Measurements from ENCODE around the gene CES1.
"Not testable (repeated sequence)": the region's sequence is repeated elsewhere in the genome, so short reads cannot be mapped to it uniquely, and the experiment has no call there.

The CES1 gene

DNA sequence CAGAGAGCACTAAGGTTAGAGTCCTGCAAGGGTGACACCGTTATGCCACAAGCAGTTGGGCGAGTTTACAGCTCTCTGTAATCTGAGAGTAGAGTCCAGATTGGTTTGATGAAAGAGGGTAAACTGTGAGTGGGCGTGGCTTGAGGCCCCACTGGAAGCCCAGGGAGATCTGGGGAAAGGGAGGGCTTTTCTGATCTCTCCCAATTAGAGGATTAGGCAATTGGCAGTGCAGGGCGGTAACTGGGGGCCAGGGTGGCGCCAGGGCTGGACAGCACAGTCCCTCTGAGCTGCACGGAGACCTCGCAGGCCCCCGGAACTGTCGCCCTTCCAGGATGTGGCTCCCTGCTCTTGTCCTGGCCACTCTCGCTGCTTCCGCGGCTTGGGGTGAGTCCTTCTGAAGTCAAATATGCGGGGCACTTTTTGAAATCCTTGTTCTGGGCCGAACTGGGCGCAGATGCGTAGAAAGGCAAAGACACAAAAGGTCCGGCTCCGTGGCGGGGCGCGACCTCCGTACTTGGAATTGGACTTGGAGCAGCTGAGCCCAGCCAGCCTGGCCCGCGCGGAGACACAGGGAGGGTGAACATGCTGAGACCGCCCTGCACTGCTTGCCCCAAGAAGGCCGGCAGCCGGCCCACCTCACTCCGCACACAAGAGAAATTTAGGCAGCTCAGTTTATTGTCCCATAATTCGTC lies 72.4 kb downstream of the CES1 start:
- TF ChIP-seq, protein P1, sequence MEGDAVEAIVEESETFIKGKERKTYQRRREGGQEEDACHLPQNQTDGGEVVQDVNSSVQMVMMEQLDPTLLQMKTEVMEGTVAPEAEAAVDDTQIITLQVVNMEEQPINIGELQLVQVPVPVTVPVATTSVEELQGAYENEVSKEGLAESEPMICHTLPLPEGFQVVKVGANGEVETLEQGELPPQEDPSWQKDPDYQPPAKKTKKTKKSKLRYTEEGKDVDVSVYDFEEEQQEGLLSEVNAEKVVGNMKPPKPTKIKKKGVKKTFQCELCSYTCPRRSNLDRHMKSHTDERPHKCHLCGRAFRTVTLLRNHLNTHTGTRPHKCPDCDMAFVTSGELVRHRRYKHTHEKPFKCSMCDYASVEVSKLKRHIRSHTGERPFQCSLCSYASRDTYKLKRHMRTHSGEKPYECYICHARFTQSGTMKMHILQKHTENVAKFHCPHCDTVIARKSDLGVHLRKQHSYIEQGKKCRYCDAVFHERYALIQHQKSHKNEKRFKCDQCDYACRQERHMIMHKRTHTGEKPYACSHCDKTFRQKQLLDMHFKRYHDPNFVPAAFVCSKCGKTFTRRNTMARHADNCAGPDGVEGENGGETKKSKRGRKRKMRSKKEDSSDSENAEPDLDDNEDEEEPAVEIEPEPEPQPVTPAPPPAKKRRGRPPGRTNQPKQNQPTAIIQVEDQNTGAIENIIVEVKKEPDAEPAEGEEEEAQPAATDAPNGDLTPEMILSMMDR (IDR thresholded peaks at IDR 0.05; ENCODE audit: extremely low read depth, insufficient read depth, missing control alignments), result no peak
- no peak for DNase-seq (ENCODE audit: low spot score)
- in situ Hi-C loops (cut with MboI; ENCODE audit: low pct_unique_long_range_greater_than_20kb, low sequenced_read_pairs, unreplicated experiment), result no loop called here

DNA sequence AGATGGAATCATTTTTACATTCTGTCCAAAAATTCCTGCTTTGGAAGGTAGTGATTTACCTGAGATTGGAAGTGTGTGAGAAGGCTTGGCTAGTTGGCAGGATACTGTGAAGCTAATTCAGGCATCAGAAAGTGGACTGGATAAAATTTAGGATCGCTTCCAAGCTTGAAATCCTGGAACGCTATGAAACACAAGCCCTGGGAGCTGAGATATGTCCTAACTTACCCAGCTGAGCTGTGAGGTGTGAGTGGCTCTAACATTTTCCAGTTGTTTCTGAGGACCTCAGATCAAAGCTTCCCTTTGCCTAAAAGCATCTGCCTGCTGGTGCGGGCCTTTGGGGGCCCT lies 73.0 kb downstream of the CES1 start:
- DNase-seq (ENCODE audit: low spot score); in situ Hi-C loops (cut with MboI; ENCODE audit: low pct_unique_long_range_greater_than_20kb, low sequenced_read_pairs, unreplicated experiment): not testable (repeated sequence)

DNA sequence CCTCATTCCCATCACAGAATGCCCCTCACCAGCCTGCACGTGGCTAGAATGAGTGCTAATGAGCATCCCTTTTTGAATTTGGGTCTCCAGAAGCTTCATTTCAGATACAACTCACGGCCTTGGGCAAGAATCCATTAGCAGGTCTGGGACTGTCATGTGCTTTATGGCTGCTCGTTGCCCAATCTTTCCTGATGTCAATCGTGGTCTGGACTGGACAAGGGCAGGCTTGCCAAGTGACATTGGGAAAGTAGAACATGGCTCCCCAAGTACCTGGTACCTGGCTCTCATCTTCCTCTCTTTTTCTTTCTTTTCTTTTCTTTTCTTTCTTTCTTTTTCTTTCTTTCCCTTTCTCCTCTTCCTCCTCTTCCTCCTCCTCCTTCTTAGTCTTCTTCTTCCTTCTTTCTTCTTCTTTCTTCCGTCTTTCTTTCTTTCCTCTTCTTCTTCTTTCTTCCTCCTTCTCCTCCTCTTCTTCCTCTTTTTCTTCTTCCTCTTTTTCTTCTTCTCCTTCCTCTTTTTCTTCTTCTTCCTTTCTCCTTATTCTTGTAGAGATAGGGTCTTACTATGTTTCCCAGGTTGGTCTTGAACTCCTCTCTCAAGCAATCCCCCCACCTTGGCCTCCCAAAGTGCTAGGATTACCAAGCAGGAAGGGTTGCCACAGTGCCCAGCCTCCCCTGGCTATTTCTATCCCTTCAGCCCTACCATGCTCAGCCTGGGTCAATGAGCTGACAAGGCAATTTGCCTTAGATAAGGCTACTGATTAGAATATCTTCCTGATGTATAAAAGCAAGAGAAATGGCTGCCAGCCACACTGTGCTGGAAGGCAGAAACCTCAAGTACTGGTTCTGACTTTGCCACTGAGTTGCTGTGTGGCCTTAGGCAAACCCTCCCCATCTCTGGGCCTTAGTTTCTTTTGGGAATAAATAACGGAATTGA lies 75.0 kb downstream of the CES1 start:
- DNase-seq (ENCODE audit: low spot score), result not testable (repeated sequence)

DNA sequence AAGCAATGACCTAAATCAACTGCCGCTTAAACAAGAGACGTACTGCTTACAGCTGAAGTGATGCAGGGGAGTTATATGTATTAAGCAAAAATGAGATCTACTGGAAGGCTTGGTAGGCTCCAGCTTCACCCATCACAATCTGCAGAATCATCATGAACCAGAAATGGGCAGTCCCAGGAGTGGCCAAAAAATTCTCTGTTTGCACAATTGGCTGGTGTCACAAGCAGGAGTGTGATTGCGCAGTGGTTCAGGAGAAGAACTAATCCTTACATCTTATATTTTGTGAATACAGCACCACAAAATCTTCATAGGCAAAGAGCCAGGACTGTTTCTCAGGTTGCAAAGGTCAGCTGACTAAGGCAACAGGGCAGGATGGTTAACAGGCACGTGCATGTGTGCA lies 75.9 kb downstream of the CES1 start:
- in situ Hi-C loops (cut with MboI; ENCODE audit: low pct_unique_long_range_greater_than_20kb, low sequenced_read_pairs, unreplicated experiment), result no loop called here
- TF ChIP-seq, protein P1 (IDR thresholded peaks at IDR 0.05; ENCODE audit: extremely low read depth, insufficient read depth, missing control alignments), result no peak
- DNase-seq (ENCODE audit: low spot score), result no peak

More for the DNA sequence above, 75.0 kb downstream of the CES1 start:
- in situ Hi-C loops (cut with MboI; ENCODE audit: low pct_unique_long_range_greater_than_20kb, low sequenced_read_pairs, unreplicated experiment), result not testable (repeated sequence)

DNA sequence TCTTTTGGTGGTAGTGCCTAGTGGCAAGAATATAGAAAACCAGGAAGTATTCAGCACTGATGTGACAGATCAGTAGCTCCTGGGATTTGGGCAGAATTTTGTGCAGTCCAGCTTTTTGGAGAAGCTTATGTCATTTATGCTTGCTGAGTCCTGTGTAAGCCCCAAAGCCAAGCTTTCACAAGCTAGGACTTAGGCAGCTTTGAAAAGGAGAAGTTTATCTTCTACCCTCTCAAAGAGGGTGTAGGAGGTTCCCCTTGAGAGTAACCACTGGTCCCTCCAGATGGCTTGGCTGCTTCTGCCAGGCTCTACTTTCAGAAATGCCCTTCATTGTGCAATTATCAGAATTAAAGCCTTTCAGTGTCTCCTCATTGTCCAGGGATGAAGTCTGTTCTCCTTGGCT lies 78.8 kb downstream of the CES1 start:
- TF ChIP-seq, protein P1 (IDR thresholded peaks at IDR 0.05; ENCODE audit: extremely low read depth, insufficient read depth, missing control alignments), result no peak
- DNase-seq (ENCODE audit: low spot score), result no peak
- in situ Hi-C loops (cut with MboI; ENCODE audit: low pct_unique_long_range_greater_than_20kb, low sequenced_read_pairs, unreplicated experiment), result no loop called here

DNA sequence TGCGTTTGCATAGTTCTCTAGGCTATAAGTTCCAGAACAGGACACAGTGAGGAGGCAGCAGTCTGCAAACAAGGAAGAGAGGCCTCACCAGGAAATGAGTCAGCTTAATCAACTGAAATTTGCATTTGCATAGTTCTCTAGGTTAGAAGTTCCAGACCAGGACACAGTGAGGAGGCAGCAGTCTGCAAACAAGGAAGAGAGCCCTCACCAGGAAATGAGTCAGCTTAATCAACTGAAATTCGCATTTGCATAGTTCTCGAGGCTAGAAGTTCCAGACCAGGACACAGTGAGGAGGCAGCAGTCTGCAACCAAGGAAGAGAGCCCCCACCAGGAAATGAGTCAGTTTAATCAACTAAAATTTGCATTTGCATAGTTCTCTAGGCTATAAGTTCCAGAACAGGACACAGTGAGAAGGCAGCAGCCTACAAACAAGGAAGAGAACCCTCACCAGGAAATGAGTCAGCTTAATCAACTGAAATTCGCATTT lies 79.7 kb downstream of the CES1 start:
- DNase-seq (ENCODE audit: low spot score); in situ Hi-C loops (cut with MboI; ENCODE audit: low pct_unique_long_range_greater_than_20kb, low sequenced_read_pairs, unreplicated experiment): not testable (repeated sequence)
